ENCODE measurements around the gene CENPN. TPM values are rescaled to one million over a fixed set of nuclear protein-coding genes. Genes with fewer than 3 reads are reported as not detected.

Gene CENPN
- total and polyA plus RNA-seq, 2 of the 13 experiments (the other 11 are each of a cell fraction or from before 2014, with no cell fraction given) = 29.7 to 129 TPM

DNA sequence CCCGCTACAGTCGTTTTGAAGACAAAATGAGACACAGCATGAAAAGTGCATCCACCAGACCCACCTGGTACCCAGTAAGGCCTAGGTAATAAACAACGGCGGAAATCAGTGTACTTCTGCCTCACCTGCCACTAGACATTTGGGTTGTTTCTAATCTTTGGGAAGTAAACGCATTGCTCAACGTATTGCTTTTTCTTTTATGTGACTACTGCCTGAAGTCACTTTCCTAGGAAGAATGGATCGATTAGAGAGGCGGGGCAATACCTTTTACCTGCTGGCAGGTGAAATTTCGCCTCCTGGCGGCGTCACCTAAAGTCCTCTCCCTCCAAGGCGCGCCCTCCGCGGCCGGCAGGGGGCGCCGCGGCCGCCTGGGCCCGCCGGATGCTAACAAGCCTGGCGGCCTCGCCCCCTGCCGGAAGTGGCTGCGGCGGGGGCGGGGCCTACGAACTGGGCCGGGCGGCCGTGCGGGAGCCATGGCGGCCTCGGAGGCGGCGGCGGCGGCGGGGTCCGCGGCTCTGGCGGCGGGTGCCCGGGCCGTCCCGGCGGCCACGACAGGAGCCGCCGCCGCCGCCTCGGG, 28.5 kb downstream of the CENPN start, which contains the start of gene ATMIN (continued):
- no peak for TF ChIP-seq IKZF4 (CRISPR knock-in tag; IDR thresholded peaks at IDR 0.05; ENCODE audit: borderline replicate concordance, low read depth, not compliant biosample characterization)
- 0 out of 2 replicates have a peak, but pooled peaks have one; percentile 63 for TF ChIP-seq KLF12 (CRISPR knock-in tag; IDR thresholded peaks at IDR 0.05; ENCODE audit: borderline replicate concordance)
- 0 out of 2 replicates have a peak, but pooled peaks have one; percentile 55 for TF ChIP-seq ZFP36L1 (CRISPR knock-in tag; IDR thresholded peaks at IDR 0.05)
- TF ChIP-seq SRF (IDR thresholded peaks at IDR 0.05; ENCODE audit: low read depth, low read length) = peak; percentile 66; the same call in 1 of the 2 replicates
- no peak for TF ChIP-seq TFE3 (CRISPR knock-in tag; IDR thresholded peaks at IDR 0.05)
- peak; percentile 45; the same call in 1 of the 2 replicates for TF ChIP-seq SNAPC4 (CRISPR knock-in tag; IDR thresholded peaks at IDR 0.05)
- no peak for TF ChIP-seq SKIL (CRISPR knock-in tag; IDR thresholded peaks at IDR 0.05; ENCODE audit: borderline replicate concordance)
- no peak for TF ChIP-seq GFI1 (CRISPR knock-in tag; IDR thresholded peaks at IDR 0.05; ENCODE audit: borderline replicate concordance)
- 0 out of 2 replicates have a peak, but pooled peaks have one; percentile 56 for TF ChIP-seq KLF6 (CRISPR knock-in tag; IDR thresholded peaks at IDR 0.05)
- no peak for TF ChIP-seq ZNF510 (CRISPR knock-in tag; IDR thresholded peaks at IDR 0.05; ENCODE audit: low read depth)
- no peak for TF ChIP-seq ZC3H13 (CRISPR knock-in tag; IDR thresholded peaks at IDR 0.05)
- TF ChIP-seq ZNF770 (CRISPR knock-in tag; IDR thresholded peaks at IDR 0.05) = peak; percentile 45; the same call in 1 of the 2 replicates
- TF ChIP-seq ZKSCAN8 (CRISPR knock-in tag; IDR thresholded peaks at IDR 0.05; ENCODE audit: borderline replicate concordance) = peak; percentile 59; the same call in 1 of the 2 replicates
- no peak for TF ChIP-seq SMARCC2 (IDR thresholded peaks at IDR 0.05)
- TF ChIP-seq HDAC1 (CRISPR knock-in tag; IDR thresholded peaks at IDR 0.05) = no peak; the same call in 1 of the 2 replicates
- TF ChIP-seq ZNF235 (CRISPR knock-in tag; IDR thresholded peaks at IDR 0.05; ENCODE audit: borderline replicate concordance) = peak; percentile 6; the same call in 1 of the 2 replicates

Measured in HepG2 (cell line).